ENCODE measurements around the gene CRYBA1.

DNA sequence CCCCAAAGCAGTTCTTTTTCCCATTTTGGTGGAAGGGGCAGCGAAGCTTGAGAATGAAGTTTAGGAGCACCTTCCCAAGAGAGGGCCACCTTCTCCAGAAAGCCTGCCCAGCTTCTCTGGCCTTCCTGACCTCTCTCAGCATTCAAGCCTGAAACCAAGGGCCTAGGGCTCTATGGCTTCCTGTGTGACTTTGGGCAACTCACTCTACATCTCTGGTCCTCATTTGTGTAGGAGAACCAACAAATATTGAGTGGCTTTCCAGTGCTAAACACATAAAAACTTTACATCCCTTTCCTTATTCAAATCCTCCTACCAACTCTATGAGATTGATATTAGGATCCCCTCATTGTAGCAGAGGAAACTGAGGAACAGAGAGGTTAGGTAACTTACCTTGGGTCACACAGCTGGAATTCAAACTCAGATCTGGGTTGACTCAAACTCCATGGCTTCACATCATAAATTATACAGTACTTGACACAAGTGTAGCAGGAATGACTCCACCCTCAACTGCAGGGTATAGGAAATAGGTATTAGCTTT lies 34.5 kb upstream of the CRYBA1 start:
- TF ChIP-seq, protein P1, sequence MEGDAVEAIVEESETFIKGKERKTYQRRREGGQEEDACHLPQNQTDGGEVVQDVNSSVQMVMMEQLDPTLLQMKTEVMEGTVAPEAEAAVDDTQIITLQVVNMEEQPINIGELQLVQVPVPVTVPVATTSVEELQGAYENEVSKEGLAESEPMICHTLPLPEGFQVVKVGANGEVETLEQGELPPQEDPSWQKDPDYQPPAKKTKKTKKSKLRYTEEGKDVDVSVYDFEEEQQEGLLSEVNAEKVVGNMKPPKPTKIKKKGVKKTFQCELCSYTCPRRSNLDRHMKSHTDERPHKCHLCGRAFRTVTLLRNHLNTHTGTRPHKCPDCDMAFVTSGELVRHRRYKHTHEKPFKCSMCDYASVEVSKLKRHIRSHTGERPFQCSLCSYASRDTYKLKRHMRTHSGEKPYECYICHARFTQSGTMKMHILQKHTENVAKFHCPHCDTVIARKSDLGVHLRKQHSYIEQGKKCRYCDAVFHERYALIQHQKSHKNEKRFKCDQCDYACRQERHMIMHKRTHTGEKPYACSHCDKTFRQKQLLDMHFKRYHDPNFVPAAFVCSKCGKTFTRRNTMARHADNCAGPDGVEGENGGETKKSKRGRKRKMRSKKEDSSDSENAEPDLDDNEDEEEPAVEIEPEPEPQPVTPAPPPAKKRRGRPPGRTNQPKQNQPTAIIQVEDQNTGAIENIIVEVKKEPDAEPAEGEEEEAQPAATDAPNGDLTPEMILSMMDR (optimal IDR thresholded peaks at IDR 0.05 in 1 of 3, IDR thresholded peaks at IDR 0.05 in 1 of 3, conservative IDR thresholded peaks at IDR 0.05 in 1 of 3; ENCODE audit: extremely low read depth in 1 of 3, insufficient read depth in 2 of 3, low read length in 3 of 3), result no peak
- no peak for TF ChIP-seq EZH2 (IDR thresholded peaks at IDR 0.05; ENCODE audit: low read length)

Measured in keratinocyte (primary cell).